ENCODE results near the gene PPFIBP1. TPM values are rescaled to one million over a fixed set of nuclear protein-coding genes. Genes with fewer than 3 reads are reported as not detected.

PPFIBP1 gene
- polyA plus RNA-seq, 1 donor (not counting 4 experiments of a cell fraction or from before 2014, with no cell fraction given): 83.5 TPM

DNA sequence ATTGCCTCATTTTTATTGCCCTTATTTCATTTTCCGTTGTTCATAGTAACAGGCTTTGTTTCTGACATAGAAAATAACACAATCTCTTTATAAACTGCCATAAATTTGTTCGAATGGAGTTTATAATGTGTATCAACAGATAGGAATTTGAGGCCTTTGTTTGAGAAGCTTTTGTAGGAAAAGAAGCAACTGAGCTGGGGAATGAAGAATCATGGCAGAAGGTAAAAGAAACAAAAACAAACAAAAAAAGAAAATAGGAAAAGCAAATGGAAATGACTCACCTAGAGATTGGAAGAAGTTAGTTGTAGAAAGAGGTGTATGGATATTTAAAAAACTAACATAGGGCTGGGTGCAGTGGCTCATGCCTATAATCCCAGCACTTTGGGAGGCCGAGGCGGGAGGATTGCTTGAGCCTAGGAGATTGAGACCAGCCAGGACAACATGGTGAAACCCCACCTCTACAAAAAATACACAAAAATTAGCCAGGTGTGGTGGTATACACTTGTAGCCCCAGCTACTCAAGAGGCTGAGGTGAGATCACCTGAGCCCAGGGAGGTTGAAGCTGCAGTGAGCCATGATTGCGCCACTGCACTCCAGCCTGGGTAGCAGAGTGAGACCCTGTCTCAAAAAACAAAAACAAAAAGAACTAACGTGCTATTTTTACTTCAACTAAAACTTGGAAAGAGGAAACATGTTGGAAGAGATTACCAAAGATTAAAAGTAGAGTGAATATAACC is 171.7 kb downstream of the PPFIBP1 start:
- no peak for FAIRE-seq
- Histone ChIP-seq H2AFZ (ENCODE audit: control insufficient read depth, low read length) (no peak overlapping the region), H3K9ac (ENCODE audit: control insufficient read depth, extremely low read depth, insufficient read depth, low read length) (no peak overlapping the region), H3K9me1 (ENCODE audit: control insufficient read depth, extremely low read depth, insufficient read depth, low read length) (no peaks in the 10 kb centered on the region), H3K9me3 (ENCODE audit: control insufficient read depth, low read depth, low read length) (no peaks in the 10 kb centered on the region), H3K4me3 (ENCODE audit: control insufficient read depth in 2 of 3, extremely low read depth in 1 of 3, insufficient read depth in 2 of 3, low read depth in 1 of 3, low read length in 3 of 3) (no peak overlapping the region), H3K36me3 (ENCODE audit: control insufficient read depth in 2 of 2, extremely low read depth in 1 of 2, insufficient read depth in 2 of 2, low read length in 2 of 2) (peaks cover 14 to 21% of the 10 kb centered on the region in 2 experiments), H3K27me3 (ENCODE audit: control insufficient read depth, extremely low read depth, insufficient read depth, low read length) (no peaks in the 10 kb centered on the region), H3K4me1 (ENCODE audit: control insufficient read depth, extremely low read depth, insufficient read depth, low read length) (no peaks in the 10 kb centered on the region), H3K4me2 (ENCODE audit: control insufficient read depth, extremely low read depth, insufficient read depth, low read depth, low read length) (no peak overlapping the region), H3K79me2 (ENCODE audit: control insufficient read depth, insufficient read depth, low read length) (no peaks in the 10 kb centered on the region), H4K20me1 (ENCODE audit: control insufficient read depth, extremely low read depth, insufficient read depth, low read length) (no peaks in the 10 kb centered on the region), H3K27ac (ENCODE audit: control insufficient read depth, insufficient read depth, low read length) (no peak overlapping the region)
- DNase-seq (ENCODE audit: low read depth, low spot score): no peak
- no peak for TF ChIP-seq EZH2 (IDR thresholded peaks at IDR 0.05; ENCODE audit: low read length)
- TF ChIP-seq, protein P1, sequence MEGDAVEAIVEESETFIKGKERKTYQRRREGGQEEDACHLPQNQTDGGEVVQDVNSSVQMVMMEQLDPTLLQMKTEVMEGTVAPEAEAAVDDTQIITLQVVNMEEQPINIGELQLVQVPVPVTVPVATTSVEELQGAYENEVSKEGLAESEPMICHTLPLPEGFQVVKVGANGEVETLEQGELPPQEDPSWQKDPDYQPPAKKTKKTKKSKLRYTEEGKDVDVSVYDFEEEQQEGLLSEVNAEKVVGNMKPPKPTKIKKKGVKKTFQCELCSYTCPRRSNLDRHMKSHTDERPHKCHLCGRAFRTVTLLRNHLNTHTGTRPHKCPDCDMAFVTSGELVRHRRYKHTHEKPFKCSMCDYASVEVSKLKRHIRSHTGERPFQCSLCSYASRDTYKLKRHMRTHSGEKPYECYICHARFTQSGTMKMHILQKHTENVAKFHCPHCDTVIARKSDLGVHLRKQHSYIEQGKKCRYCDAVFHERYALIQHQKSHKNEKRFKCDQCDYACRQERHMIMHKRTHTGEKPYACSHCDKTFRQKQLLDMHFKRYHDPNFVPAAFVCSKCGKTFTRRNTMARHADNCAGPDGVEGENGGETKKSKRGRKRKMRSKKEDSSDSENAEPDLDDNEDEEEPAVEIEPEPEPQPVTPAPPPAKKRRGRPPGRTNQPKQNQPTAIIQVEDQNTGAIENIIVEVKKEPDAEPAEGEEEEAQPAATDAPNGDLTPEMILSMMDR (optimal IDR thresholded peaks at IDR 0.05 in 1 of 3, IDR thresholded peaks at IDR 0.05 in 1 of 3, conservative IDR thresholded peaks at IDR 0.05 in 1 of 3; ENCODE audit: extremely low read depth in 1 of 3, insufficient read depth in 2 of 3, low read length in 3 of 3): no peak
- dilution Hi-C loops (cut with MboI; ENCODE audit: extremely low pct_ligation_motif_present, low sequenced_read_pairs): no loop called here

DNA sequence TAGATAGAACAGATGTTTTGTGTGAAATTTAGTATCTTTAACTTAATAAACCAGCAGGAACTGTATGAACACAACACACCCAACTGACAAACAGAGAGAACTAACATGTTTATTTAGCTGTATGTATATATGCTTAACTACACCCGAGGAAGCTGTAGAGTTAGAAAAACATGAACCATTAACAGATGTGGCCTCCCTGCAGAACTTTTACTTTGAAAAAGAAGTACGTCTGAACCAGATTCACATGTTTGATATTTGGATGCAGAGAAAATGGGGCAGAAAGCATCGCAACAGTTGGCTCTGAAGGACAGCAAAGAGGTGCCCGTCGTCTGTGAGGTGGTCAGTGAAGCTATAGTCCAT is 172.3 kb downstream of the PPFIBP1 start, which contains the start of gene REP15:
REP15 (plus strand) TSS at position 155 of the 360 bp plus-strand sequence; CDS start at position 271, 116 bp downstream.
- no peak within 1 kb of the TSS for H3K9ac ChIP-seq (ENCODE audit: control insufficient read depth, extremely low read depth, insufficient read depth, low read length)
- TF ChIP-seq EZH2 (IDR thresholded peaks at IDR 0.05; ENCODE audit: low read length): no peak
- H3K27ac ChIP-seq (ENCODE audit: control insufficient read depth, insufficient read depth, low read length): no peak within 1 kb of the TSS
- DNase-seq (ENCODE audit: low read depth, low spot score): no peak
- H3K4me1 ChIP-seq (ENCODE audit: control insufficient read depth, extremely low read depth, insufficient read depth, low read length): no peaks in the 10 kb centered on the region
- no peaks in the 10 kb centered on the region for H3K9me3 ChIP-seq (ENCODE audit: control insufficient read depth, low read depth, low read length)
- H3K79me2 ChIP-seq (ENCODE audit: control insufficient read depth, insufficient read depth, low read length): no peaks in the 10 kb centered on the region
- no peaks in the 10 kb centered on the region for H4K20me1 ChIP-seq (ENCODE audit: control insufficient read depth, extremely low read depth, insufficient read depth, low read length)
- no peak within 1 kb of the TSS for H2AFZ ChIP-seq (ENCODE audit: control insufficient read depth, low read length)
- H3K4me3 ChIP-seq (ENCODE audit: control insufficient read depth in 2 of 3, extremely low read depth in 1 of 3, insufficient read depth in 2 of 3, low read depth in 1 of 3, low read length in 3 of 3): no peak within 1 kb of the TSS
- dilution Hi-C loops (cut with MboI; ENCODE audit: extremely low pct_ligation_motif_present, low sequenced_read_pairs): no loop called here
- H3K9me1 ChIP-seq (ENCODE audit: control insufficient read depth, extremely low read depth, insufficient read depth, low read length): no peaks in the 10 kb centered on the region
- H3K4me2 ChIP-seq (ENCODE audit: control insufficient read depth, extremely low read depth, insufficient read depth, low read depth, low read length): no peak within 1 kb of the TSS
- FAIRE-seq: no peak
- no peaks in the 10 kb centered on the region for H3K27me3 ChIP-seq (ENCODE audit: control insufficient read depth, extremely low read depth, insufficient read depth, low read length)
- peaks cover 14 to 18% of the 10 kb centered on the region in 2 experiments for H3K36me3 ChIP-seq (ENCODE audit: control insufficient read depth in 2 of 2, extremely low read depth in 1 of 2, insufficient read depth in 2 of 2, low read length in 2 of 2)
